ENCODE data around the gene MROH7.

GRCh38 chr1:54596756-54597155 lies 44.8 kb upstream of the MROH7 start:
- TF ChIP-seq CTCF (IDR thresholded peaks at IDR 0.05): no peak
- TF ChIP-seq POLR2A (IDR thresholded peaks at IDR 0.05): no peak
